Stomach (tissue), 4 donors: ENCODE results near the gene RDH12.

Source experiments
- CTCF ChIP-seq, 7 experiments: fragments of 450-650 bp in 4 of 7; fragments of 200-600 bp in 3 of 7; sonication (generic) in 3 of 7; IDR thresholded peaks; one replicate each; pipeline ENCODE4 v1.5.1; 2016 to 2019; ENCODE audit warnings: antibody characterized with exemption in 7 of 7, control low read depth in 2 of 7, mild to moderate bottlenecking in 1 of 7
- POLR2A ChIP-seq, 4 donors: fragments of 450-650 bp; IDR thresholded peaks; one replicate each; pipeline ENCODE4 v1.6.1; 2016; ENCODE audit warnings: antibody characterized with exemption in 4 of 4, control low read depth in 2 of 4, mild to moderate bottlenecking in 1 of 4, moderate library complexity in 1 of 4

- TF ChIP-seq CTCF (IDR thresholded peaks at IDR 0.05) (no peak), POLR2A (IDR thresholded peaks at IDR 0.05) (no peak)
Observed at GRCh38 chr14:67694791-67695393, 6.8 kb upstream of the RDH12 start.
